ENCODE data around the gene KPNB1. TPM values are rescaled to one million over a fixed set of nuclear protein-coding genes. Genes with fewer than 3 reads are reported as not detected.

The KPNB1 gene
- total RNA-seq (2014; rRNA removed; shearing (Covaris generic)): 390 and 410 TPM in 2 replicates
- 360 and 424 TPM in 2 replicates for polyA plus RNA-seq (2014; cell fraction: nucleus; rRNA removed)

- peak; percentile 99 for DNase-seq (ENCODE audit: extremely low read depth, low read depth)
Measured at GRCh38 chr17:47649153-47649971, at the start of gene KPNB1. TSS of gene KPNB1 (plus strand) at chr17:47649919. CDS start at chr17:47650245, 326 bp downstream.

DNA sequence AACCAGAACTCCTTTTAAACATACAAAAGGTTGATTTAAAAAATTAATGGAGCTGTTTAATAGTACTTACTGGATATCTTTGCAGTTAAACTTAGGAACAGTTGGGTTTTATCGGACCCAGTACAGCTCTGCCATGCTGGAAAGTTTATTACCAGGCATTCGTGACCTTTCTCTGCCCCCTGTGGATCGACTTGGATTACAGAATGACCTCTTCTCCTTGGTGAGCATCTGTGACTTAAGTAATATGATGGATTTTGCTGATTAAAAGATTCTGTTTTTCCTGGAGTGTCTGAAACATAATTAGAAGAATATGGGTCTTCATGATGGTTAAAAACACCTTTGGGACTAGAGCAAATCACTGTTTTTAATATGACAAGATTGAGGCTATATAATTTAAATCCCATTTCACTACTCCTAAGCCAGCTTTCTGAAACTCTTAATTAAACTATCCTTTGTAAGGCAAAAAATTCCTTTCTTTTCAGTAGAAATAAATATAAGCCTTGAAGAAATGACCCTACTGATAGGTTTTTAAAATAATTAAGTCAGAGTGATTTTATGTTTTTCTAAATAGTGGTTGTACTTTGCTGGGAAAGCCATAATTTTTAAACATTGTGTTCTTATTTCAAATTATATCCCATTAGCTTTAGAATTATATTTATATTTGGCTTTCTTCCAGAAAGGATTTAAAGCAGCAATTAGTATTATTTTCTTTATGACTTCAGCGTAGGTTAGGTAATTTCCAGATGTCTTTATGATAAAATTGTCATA lies 45.7 kb upstream of the KPNB1 start:
- no peak for DNase-seq (ENCODE audit: extremely low read depth, low read depth)

- no peak for DNase-seq (ENCODE audit: extremely low read depth, low read depth)
Measured at GRCh38 chr17:47604598-47604927, 45.2 kb upstream of the KPNB1 start.

DNA sequence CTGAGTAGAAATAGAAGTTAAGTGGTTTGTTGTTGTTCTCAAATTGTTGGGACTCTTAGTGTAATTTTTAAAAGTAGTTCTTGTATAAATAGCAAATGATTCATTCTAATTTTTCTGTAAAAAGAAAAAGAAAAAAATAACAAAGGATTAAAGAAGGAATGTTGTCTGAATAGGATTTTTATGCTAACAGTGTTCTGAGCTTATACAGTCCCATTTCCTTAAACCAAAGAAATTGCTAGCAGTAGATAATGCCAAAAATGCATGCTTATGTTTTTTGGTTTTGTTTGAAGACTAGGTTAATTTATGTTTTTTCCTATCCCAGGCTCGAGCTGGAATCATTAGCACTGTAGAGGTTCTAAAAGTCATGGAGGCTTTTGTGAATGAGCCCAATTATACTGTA lies 44.7 kb upstream of the KPNB1 start:
- DNase-seq (ENCODE audit: extremely low read depth, low read depth): no peak

GRCh38 chr17:47607481-47607880 lies 42.2 kb upstream of the KPNB1 start:
- DNase-seq (ENCODE audit: extremely low read depth, low read depth): no peak

DNA sequence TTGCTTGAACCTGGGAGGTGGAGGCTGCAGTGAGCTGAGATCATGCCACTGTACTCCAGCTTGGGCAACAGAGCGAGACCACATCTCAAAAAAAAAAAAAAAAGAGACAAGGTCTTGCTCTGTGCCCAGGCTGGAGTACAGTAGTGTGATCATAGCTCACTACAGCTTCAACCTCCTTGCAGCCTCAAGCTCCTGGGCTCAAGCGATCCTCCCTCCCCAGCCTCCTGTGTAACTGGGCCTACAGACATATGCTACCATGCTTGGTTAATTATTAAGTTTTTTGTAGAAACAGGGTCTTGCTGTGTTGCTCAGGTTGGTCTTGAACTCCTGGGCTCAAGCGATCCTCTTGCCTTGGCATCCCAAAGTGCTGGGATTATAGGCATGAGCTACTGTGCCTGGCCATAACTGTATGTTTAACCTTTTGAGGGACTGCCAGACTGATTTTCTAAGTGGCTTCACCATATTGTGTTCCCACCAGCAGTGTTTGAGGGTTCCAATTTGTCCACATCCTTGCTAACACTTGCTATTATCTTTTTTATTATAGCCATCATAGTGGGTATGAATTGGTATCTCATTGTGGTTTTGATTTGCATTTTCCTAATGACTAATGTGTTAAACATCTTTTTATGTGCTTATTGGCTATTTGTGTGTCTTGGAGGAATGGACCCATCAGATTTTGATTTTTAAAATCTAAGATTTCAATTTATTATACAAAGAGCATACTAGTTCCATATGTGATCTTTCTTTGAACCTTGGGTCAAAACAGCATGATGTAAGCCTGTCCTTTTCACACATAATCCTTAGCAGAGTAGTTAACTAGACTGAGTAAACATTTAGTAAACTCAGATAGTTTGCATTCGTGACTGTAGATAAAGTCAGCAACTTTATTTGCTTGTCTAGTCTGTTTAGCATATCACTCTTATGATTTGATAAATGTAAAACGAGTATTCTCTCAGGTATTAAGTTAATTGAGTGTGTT lies 38.1 kb upstream of the KPNB1 start:
- no peak for DNase-seq (ENCODE audit: extremely low read depth, low read depth)

- DNase-seq (ENCODE audit: extremely low read depth, low read depth): peak; percentile 55
Measured at GRCh38 chr17:47615766-47616424, 33.8 kb upstream of the KPNB1 start.

DNA sequence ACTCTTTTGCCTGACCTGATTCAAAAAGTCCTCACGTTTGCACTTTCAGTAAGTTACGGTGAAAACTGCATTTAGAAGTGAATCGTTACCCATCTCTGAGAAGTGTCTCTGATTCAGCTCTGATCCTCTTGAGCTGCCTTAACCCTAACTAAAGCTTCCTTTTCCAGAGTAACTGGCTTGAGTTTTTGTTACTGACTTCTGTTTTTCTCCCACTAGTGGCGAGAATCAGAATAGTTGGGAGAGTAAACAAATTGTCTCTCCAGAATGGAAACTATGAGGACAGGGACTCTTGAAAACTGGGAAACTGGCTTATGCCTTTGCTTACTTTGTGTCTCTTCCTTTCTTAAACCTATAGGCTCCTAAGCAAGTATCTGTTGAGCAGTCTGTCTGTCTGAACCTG lies 31.3 kb upstream of the KPNB1 start:
- no peak for DNase-seq (ENCODE audit: extremely low read depth, low read depth)

- no peak for DNase-seq (ENCODE audit: extremely low read depth, low read depth)
Measured at GRCh38 chr17:47620503-47621245, 29.0 kb upstream of the KPNB1 start.

GRCh38 chr17:47621293-47622179 lies 28.2 kb upstream of the KPNB1 start:
- peak; percentile 89 for DNase-seq (ENCODE audit: extremely low read depth, low read depth)

DNA sequence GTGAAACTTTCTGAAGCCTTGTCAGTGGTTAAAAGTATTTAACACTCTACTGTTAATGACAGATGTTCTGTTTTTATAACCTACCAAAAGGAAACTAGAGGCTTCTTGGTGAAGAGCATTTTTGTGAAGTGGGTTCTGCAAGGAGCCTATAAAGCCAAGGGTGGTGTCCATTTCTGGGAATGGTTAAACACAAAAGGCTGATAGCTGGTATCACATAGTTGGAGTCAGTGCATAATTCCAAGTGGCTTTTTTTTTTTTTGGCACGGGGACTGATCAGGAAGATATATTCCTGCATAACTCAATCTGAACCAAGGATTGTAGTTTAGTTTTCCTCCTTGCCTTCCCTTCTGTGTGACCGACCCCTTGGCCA lies 27.6 kb upstream of the KPNB1 start:
- DNase-seq (ENCODE audit: extremely low read depth, low read depth): peak; percentile 45

DNA sequence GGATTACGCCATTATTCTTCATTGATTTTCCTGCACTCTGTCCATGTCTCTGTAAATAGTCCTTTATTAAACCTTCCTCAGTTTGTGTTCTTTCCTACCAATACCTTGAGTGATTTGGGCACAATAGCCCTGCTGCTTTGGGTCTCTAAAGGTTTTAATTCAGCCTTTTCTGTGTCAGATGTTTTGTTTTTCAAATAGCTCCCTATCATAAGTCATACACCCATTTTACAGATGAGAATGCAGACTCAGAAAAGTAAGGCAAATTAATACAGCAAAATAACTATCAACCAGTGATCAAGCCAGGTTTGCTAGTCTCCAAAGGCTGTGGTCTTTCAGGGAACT lies 25.0 kb upstream of the KPNB1 start:
- DNase-seq (ENCODE audit: extremely low read depth, low read depth): no peak

DNA sequence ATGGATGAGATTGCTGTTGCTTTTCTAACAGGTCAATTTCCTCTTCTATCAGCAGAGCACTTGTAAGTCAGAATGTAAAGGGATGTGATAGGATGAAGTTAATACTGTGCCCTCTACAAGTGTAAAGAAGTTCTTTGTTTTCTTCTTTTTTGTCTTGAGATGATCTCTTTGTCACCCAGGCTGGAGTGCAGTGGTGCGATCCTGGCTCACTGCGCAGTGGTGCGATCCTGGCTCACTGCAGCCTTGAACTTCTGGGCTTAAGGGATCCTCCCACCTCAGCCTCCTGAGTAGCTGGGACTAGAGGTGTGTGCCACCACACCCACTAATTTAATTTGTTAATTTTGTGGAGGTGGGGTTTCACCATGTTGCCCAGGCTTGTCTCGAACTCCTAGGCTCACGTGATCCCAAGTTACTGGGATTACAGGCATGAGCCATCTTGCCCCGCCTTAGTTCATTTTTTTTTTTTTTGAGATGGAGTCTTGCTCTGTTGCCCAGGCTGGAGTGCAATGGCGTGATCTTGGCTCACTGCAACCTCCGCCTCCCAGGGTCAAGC lies 21.6 kb upstream of the KPNB1 start:
- DNase-seq (ENCODE audit: extremely low read depth, low read depth): no peak

DNA sequence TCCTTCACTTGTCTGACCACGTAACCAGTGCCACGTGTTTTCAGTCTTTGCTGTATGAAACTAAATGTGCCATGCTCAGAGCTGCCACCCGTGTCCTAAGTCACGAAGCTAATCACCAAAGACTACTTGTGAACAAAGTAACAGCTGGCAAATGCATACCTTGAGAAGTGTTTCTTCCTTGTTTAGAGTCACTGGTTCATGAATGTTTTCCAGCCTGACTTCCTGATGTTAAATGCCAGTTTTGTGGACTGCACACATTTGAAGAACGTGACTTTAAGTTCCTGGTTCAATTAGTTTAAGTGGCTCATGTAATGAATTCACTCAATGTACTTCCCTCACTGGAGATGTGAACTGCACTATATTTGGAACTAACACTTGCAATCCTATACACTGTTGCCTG lies 19.9 kb upstream of the KPNB1 start:
- no peak for DNase-seq (ENCODE audit: extremely low read depth, low read depth)

DNA sequence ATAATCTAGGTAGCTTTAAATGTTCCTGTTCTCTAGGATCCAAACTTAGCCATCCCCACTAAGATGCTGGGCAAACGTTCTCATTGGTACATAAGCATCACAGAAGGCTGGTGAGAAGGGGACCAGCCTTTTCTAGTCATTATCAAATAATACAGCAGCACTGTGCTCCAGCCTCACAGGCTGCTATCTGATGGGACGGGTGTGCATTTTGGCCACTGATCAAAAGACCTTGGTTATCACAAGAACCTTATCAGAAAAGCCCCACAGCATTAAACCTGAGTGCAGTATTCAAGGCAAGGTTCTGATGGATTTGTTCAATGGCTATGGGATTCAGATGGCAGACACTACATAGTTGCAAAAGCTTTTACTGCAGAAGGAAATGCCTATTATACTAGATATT lies 19.1 kb upstream of the KPNB1 start:
- no peak for DNase-seq (ENCODE audit: extremely low read depth, low read depth)

DNA sequence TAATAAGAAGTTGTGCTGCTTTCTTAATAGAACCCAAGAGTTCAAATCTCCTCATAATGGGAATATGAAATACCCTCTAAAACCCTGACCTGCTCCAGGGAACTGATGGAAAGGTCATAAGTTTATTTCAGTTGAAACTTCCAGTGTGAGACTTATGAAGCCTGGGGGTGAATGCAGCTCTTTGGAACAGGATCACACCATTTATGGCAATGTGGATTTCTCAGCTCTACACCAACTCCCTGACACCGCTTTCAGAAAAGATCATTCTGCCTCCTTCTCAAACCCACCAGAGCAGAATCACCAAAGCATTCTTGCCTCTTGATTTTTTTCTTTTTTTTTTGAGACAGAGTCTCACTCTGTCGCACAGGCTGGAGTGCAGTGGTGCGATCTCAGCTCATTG lies 16.7 kb upstream of the KPNB1 start:
- no peak for DNase-seq (ENCODE audit: extremely low read depth, low read depth)

DNA sequence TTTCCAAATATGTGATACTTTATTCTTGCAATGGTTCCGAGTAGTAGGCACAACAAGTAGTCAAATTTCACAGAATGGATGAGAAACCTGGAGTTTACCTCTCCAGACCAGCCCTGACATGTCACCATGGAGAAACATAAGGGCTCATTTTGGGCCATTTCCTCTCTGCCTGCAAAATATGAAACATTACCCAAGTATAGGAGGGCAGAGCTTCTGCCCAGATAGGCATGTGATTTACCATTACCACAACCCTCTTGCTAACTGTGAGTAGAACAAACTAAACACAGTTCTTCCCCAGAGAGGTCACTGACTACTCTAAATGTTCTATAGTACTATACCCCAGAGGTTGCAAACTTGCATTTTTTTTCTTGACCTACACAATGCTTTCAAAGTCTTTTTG lies 15.7 kb upstream of the KPNB1 start:
- DNase-seq (ENCODE audit: extremely low read depth, low read depth): no peak

DNA sequence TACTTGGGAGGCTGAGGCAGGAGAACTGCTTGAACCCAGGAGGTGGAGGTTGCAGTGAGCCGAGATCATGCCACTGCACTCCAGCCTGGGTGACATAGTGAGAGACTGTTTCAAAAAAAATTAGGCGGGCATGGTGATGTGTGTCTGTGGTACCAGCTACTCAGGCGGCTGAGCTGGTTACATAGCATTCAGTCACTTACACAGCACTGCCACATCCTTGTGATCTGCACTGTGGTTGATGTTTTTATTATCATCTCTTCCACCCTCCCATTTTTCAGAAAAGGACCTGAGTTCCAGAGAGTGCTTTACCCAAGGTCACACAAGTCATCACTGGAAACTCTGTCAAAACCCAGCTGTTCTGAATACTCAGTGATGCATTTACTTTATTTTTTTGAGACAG lies 14.8 kb upstream of the KPNB1 start:
- DNase-seq (ENCODE audit: extremely low read depth, low read depth): no peak
